Small intestine (tissue), 16 donors: ENCODE measurements around the gene COIL. TPM values are rescaled to one million over a fixed set of nuclear protein-coding genes. Genes with fewer than 3 reads are reported as not detected.

Experiments
- DNase-seq, 2 donors: peaks; one replicate each; pipeline versions ENCODE4 v3.0.0 to v3.0.0-alpha.2; 2013
- FAIRE-seq: peaks from 2 replicates; lab custom pipeline; 2012; peaks lifted over from hg19 to GRCh38; lab: Jason Lieb, UNC
- H3K27ac ChIP-seq, 3 donors: one replicate each; pipeline ENCODE4 v1.5.1; 2013; ENCODE audit warnings: low read length in 2 of 3, mild to moderate bottlenecking in 2 of 3, control low read depth in 1 of 3, inconsistent platforms in 1 of 3, low read depth in 1 of 3, moderate library complexity in 1 of 3
- H3K27me3 ChIP-seq, 3 donors: one replicate each; pipeline ENCODE4 v1.6.1; 2013; ENCODE audit warnings: low read length in 3 of 3, inconsistent platforms in 1 of 3; ENCODE audit not compliant: control insufficient read depth in 3 of 3, insufficient read depth in 3 of 3
- H3K36me3 ChIP-seq, 3 donors: one replicate each; pipeline ENCODE4 v1.6.1; 2013; ENCODE audit warnings: low read length in 3 of 3, inconsistent platforms in 1 of 3, low read depth in 1 of 3, mild to moderate bottlenecking in 1 of 3, moderate library complexity in 1 of 3; ENCODE audit not compliant: control insufficient read depth in 3 of 3, insufficient read depth in 2 of 3
- H3K4me1 ChIP-seq, 3 donors: one replicate each; pipeline ENCODE4 v1.6.1; 2013; ENCODE audit warnings: low read length in 2 of 3, inconsistent platforms in 1 of 3, low read depth in 1 of 3, mild to moderate bottlenecking in 1 of 3, moderate library complexity in 1 of 3; ENCODE audit not compliant: control insufficient read depth in 3 of 3, insufficient read depth in 2 of 3
- H3K4me3 ChIP-seq, 3 donors: one replicate each; pipeline ENCODE4 v1.5.1; 2013; ENCODE audit warnings: low read length in 3 of 3, control low read depth in 1 of 3, inconsistent platforms in 1 of 3, low read depth in 1 of 3, mild to moderate bottlenecking in 1 of 3, moderate library complexity in 1 of 3
- H3K9me3 ChIP-seq, 2 donors: one replicate each; pipeline ENCODE4 v1.6.1; 2013; ENCODE audit warnings: low read depth in 1 of 2, low read length in 1 of 2; ENCODE audit not compliant: control insufficient read depth in 2 of 2, insufficient read depth in 1 of 2
- WGBS, 3 donors: extraction: QIAGEN DNeasy Blood & Tissue Kit; methylation state at CpG; one replicate each; pipeline ENCODE4 v1.1.7; 2013; 5-methylcytosine and 5-hydroxymethylcytosine counted together
- long read RNA-seq, 10 donors: transcript quantifications; one replicate each; lab custom pipeline, GENCODE V29; 2026
- polyA plus RNA-seq, 4 donors: library from polyadenylated mRNA; stranded (reverse) in 3 of 4; unstranded in 1 of 4; fragments of 200-250 nt in 3 of 4; fragments of 120-200 nt in 1 of 4; gene quantifications; one replicate each; pipeline versions ENCODE4 v1.2.1 to v1.2.3, GENCODE V29; 2013
- donor health status: healthy with polysubstance abuse.
- donor health status: control.
- donor health status: control.
- donor health status: Bipolar disorder and iron deficiency.
- donor health status: healthy.

Gene COIL, protein sequence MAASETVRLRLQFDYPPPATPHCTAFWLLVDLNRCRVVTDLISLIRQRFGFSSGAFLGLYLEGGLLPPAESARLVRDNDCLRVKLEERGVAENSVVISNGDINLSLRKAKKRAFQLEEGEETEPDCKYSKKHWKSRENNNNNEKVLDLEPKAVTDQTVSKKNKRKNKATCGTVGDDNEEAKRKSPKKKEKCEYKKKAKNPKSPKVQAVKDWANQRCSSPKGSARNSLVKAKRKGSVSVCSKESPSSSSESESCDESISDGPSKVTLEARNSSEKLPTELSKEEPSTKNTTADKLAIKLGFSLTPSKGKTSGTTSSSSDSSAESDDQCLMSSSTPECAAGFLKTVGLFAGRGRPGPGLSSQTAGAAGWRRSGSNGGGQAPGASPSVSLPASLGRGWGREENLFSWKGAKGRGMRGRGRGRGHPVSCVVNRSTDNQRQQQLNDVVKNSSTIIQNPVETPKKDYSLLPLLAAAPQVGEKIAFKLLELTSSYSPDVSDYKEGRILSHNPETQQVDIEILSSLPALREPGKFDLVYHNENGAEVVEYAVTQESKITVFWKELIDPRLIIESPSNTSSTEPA
- polyA plus RNA-seq: 10 to 100 TPM in 3 of 4 donors, 1 to 10 TPM in 1; 8.4 to 20.4 (median 10.9) TPM
- long read RNA-seq, donor 1: 0 reads
- long read RNA-seq, donor 2, partial matches to known transcripts: 20 of 22 reads
- long read RNA-seq, donor 2, other reads (novel, unspliced or antisense): 0 of 22 reads
- long read RNA-seq, donor 3, partial matches to known transcripts: 254 of 280 reads
- long read RNA-seq, donor 3, other reads (novel, unspliced or antisense): 25 of 280 reads
- long read RNA-seq, donor 4: 0 reads
- long read RNA-seq, donor 5, partial matches to known transcripts: 8 of 8 reads
- long read RNA-seq, donor 5, other reads (novel, unspliced or antisense): 0 of 8 reads
- long read RNA-seq, donor 6, partial matches to known transcripts: 28 of 30 reads
- long read RNA-seq, donor 6, other reads (novel, unspliced or antisense): 0 of 30 reads
- long read RNA-seq, donor 7, partial matches to known transcripts: 57 of 59 reads
- long read RNA-seq, donor 7, other reads (novel, unspliced or antisense): 0 of 59 reads
- long read RNA-seq, donor 8: 0 reads
- long read RNA-seq, donor 9, partial matches to known transcripts: 7 of 7 reads
- long read RNA-seq, donor 9, other reads (novel, unspliced or antisense): 0 of 7 reads
- long read RNA-seq, donor 10, partial matches to known transcripts: 153 of 175 reads
- long read RNA-seq, donor 10, other reads (novel, unspliced or antisense): 19 of 175 reads

GRCh38 chr17:56960596-56961538 is at the start of gene COIL:
TSS of gene COIL (minus strand) at chr17:56961050. CDS start at chr17:56961019, 31 bp downstream.
- H3K4me1 ChIP-seq: peaks cover 0 to 10% (median 2%) of the 10 kb centered on the region in 3 donors
- 4% methylated on average over 59 of the region's 59 CpGs for WGBS, 3 donors
- FAIRE-seq (no peak), DNase-seq (peak; percentile 90 to 96)
- no peaks in the 10 kb centered on the region for H3K9me3 ChIP-seq
- peak within 1 kb of the TSS; percentile 93 to 100 (median 98) for H3K4me3 ChIP-seq
- peaks cover 0 to 14% (median 0%) of the 10 kb centered on the region in 3 donors for H3K36me3 ChIP-seq
- H3K27me3 ChIP-seq: no peaks in the 10 kb centered on the region
- H3K27ac ChIP-seq: peak within 1 kb of the TSS; percentile 89 to 96 (median 91)

GRCh38 chr17:57010487-57010886 is 49.6 kb upstream of the COIL start:
- H3K36me3 ChIP-seq: peaks cover 0 to 14% (median 0%) of the 10 kb centered on the region in 3 donors
- H3K27ac ChIP-seq: no peak overlapping the region
- H3K4me1 ChIP-seq: peaks cover 0 to 2% (median 0%) of the 10 kb centered on the region in 3 donors
- H3K9me3 ChIP-seq: peaks cover 0 to 2% of the 10 kb centered on the region in 2 donors
- no peak for FAIRE-seq
- WGBS, 3 donors: 57 to 67% (median 62%) methylated on average over 3 of the region's 3 CpGs
- no peaks in the 10 kb centered on the region for H3K27me3 ChIP-seq
- DNase-seq: no peak
- no peak overlapping the region for H3K4me3 ChIP-seq

GRCh38 chr17:57009737-57010445 is 49.0 kb upstream of the COIL start:
- DNase-seq (peak; percentile 71 to 78), FAIRE-seq (no peak)
- Histone ChIP-seq H3K36me3 (peaks cover 0 to 20% (median 0%) of the 10 kb centered on the region in 3 donors), H3K27ac (no peak overlapping the region), H3K9me3 (peaks cover 0 to 2% of the 10 kb centered on the region in 2 donors), H3K27me3 (no peaks in the 10 kb centered on the region), H3K4me1 (peaks cover 0 to 2% (median 0%) of the 10 kb centered on the region in 3 donors), H3K4me3 (no peak overlapping the region)
- 24 to 26% (median 24%) methylated on average over 7 of the region's 7 CpGs for WGBS, 3 donors

DNA sequence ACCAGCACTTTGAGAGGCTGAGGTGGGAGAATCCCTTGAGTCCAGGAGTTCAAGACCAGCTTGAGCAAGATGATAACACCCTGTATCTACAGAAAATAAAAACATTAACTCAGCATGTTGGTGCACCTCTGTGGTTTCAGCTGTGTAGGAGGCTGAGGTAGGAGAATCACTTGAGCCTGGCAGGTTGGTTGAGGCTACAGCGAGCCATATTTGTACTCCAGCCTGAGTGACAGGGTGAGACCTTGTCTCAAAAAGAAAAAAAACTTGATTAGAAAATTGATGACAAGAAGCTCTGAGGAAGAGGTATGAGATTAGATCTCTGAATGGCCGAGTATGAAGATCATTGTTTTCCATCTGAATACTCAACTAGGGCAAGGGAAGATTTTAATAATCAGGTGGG is 48.1 kb upstream of the COIL start:
- Histone ChIP-seq H3K9me3 (peaks cover 0 to 2% of the 10 kb centered on the region in 2 donors), H3K4me3 (no peak overlapping the region), H3K4me1 (peaks cover 0 to 2% (median 0%) of the 10 kb centered on the region in 3 donors), H3K27me3 (no peaks in the 10 kb centered on the region), H3K36me3 (peaks cover 0 to 22% (median 0%) of the 10 kb centered on the region in 3 donors), H3K27ac (no peak overlapping the region)
- WGBS, 3 donors: 66 to 94% (median 78%) methylated on average over 2 of the region's 2 CpGs
- FAIRE-seq (no peak), DNase-seq (no peak)

GRCh38 chr17:57006040-57006439 is 45.2 kb upstream of the COIL start:
- 97 to 100% (median 100%) methylated on average over 2 of the region's 2 CpGs for WGBS, 3 donors
- Histone ChIP-seq H3K27me3 (no peaks in the 10 kb centered on the region), H3K4me1 (peaks cover 0 to 2% (median 0%) of the 10 kb centered on the region in 3 donors), H3K27ac (no peak overlapping the region), H3K9me3 (no peaks in the 10 kb centered on the region), H3K4me3 (no peak overlapping the region), H3K36me3 (peaks cover 0 to 48% (median 0%) of the 10 kb centered on the region in 3 donors)
- DNase-seq (no peak), FAIRE-seq (no peak)

DNA sequence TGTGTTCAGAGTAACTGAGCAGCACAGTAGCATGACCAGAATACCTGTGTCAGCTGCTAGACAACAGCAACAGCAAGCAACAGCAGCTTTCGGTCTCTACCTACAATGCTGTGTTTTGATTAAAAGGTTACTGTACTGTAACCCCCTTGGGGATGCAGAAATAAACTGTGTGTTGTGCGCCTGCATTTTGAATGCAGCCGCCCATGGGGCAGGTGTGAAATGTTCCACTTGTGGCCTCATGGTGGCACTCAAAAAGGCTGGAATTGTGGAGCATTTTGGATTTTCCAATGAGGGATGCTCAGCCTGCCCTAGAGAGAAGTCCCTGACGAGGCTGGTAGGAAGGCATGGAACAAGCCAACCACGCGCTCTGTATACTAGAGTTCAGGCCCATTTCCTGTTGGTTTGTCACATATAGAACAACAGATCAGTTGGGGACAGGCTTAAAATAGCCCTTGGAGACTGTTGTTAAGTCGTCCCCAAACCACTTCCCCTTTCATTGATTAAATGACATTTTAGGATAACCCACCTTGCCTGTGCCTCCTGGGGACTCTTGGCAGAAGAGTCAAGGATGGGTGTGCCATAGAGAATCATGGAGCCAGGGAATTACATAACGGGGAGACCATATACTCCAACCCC is 44.2 kb upstream of the COIL start:
- FAIRE-seq: no peak

More for the DNA sequence above, 44.2 kb upstream of the COIL start:
- no peak overlapping the region for H3K27ac ChIP-seq
- peaks cover 0 to 54% (median 0%) of the 10 kb centered on the region in 3 donors for H3K36me3 ChIP-seq
- H3K4me1 ChIP-seq: peaks cover 0 to 2% (median 0%) of the 10 kb centered on the region in 3 donors
- 60 to 65% (median 61%) methylated on average over 8 of the region's 8 CpGs for WGBS, 3 donors
- H3K4me3 ChIP-seq: no peak overlapping the region
- DNase-seq: peak in 1 of 2 donors; percentile 40
- no peaks in the 10 kb centered on the region for H3K27me3 ChIP-seq
- H3K9me3 ChIP-seq: no peaks in the 10 kb centered on the region
